ENCODE results near the gene CMTR2. TPM values are rescaled to one million over a fixed set of nuclear protein-coding genes. Genes with fewer than 3 reads are reported as not detected.

CMTR2 gene
- total RNA-seq, 1 donor from 2014 or later = 20.5 TPM

DNA sequence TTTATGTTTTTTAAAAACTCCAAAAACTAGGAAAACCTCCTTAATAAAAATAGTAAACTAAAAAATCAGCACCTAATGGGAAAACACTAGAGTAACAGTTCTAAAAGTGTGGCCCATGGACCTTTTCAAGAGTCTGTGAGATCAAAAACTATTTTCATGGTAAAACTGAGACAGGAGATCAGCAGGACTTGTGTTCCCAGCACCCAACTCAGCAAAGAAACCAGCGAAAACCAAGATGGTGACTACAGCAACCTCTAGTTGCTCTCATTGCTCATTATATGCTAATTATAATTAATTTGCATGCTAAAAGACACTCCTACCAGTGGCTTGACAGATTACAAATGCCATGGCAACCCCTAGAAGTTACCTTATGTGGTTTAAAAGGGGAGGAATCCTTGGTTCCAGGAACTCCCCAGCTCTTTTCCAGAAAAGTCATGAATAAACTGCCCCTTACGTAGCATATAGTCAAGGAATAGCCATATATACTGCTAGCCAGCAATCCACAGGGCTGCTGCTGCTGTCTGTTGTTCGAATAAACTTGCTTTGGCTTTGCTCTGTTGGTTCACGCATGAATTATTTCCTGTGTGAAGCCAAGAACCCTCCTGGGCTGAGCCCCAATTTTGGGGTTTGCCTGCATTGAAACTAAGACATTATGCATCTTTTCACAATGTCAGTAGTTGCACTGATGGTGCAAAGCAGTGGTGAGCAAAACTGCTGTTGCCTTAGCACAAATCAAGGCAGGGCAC is 12.4 kb downstream of the CMTR2 start:
- TF ChIP-seq, protein P1, sequence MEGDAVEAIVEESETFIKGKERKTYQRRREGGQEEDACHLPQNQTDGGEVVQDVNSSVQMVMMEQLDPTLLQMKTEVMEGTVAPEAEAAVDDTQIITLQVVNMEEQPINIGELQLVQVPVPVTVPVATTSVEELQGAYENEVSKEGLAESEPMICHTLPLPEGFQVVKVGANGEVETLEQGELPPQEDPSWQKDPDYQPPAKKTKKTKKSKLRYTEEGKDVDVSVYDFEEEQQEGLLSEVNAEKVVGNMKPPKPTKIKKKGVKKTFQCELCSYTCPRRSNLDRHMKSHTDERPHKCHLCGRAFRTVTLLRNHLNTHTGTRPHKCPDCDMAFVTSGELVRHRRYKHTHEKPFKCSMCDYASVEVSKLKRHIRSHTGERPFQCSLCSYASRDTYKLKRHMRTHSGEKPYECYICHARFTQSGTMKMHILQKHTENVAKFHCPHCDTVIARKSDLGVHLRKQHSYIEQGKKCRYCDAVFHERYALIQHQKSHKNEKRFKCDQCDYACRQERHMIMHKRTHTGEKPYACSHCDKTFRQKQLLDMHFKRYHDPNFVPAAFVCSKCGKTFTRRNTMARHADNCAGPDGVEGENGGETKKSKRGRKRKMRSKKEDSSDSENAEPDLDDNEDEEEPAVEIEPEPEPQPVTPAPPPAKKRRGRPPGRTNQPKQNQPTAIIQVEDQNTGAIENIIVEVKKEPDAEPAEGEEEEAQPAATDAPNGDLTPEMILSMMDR (conservative IDR thresholded peaks at IDR 0.05) = no peak
- no peak overlapping the region for H3K27ac Mint-ChIP-seq (ENCODE audit: unreplicated experiment)
- no peaks in the 10 kb centered on the region for H3K27me3 Mint-ChIP-seq (ENCODE audit: low read depth)
- DNase-seq (ENCODE audit: low read depth, low spot score) = no peak
- no peak overlapping the region for H3K4me3 Mint-ChIP-seq
- H3K9me3 Mint-ChIP-seq = peaks cover 11% of the 10 kb centered on the region
- peaks cover 18% of the 10 kb centered on the region for H3K36me3 Mint-ChIP-seq (ENCODE audit: low read depth)
- no peaks in the 10 kb centered on the region for H3K4me1 Mint-ChIP-seq

DNA sequence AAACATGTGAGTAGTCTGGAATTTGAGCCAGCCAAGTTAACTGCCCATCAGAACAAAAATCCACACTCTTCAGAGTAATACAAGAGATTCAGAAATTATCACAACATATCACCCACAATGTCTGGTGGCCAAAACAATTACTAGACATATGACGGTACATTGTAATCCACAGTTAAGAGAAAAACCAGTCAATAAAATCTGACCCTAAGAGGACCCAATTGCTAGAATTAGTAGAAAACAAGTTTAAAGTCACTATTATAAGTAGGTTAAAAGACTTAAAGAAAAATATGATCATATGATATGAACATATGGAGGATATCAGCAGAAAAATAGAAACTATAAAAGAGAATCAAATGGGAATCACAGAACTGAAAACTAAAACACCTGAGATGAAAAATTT is 15.8 kb downstream of the CMTR2 start:
- H3K27ac Mint-ChIP-seq (ENCODE audit: unreplicated experiment) = no peak overlapping the region
- H3K9me3 Mint-ChIP-seq = peaks cover 11% of the 10 kb centered on the region
- H3K27me3 Mint-ChIP-seq (ENCODE audit: low read depth) = peaks cover 6% of the 10 kb centered on the region
- no peak overlapping the region for H3K4me3 Mint-ChIP-seq
- H3K4me1 Mint-ChIP-seq = no peaks in the 10 kb centered on the region
- TF ChIP-seq, protein P1 (conservative IDR thresholded peaks at IDR 0.05) = no peak
- no peak for DNase-seq (ENCODE audit: low read depth, low spot score)
- peaks cover 20% of the 10 kb centered on the region for H3K36me3 Mint-ChIP-seq (ENCODE audit: low read depth)

DNA sequence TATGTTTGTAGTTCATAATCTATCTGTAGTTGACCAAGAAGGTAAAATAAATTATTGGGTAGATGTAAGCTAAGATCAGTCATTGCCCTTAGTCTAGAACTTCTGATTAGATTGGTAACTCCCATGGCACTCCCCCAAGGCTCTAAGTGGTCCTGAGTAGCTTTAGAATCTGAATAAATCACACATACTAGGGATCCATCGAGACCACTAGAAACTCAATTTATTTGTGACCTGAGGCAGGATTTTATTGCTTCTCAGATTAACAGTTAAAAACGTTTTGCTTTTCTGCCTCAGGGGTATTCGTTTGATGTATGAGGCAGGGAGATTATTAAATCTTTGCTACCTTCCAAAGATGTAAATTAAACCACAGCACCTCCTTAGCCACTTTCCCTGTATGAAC is 24.9 kb downstream of the CMTR2 start:
- H3K4me3 Mint-ChIP-seq = no peak overlapping the region
- H3K4me1 Mint-ChIP-seq = no peaks in the 10 kb centered on the region
- TF ChIP-seq, protein P1 (conservative IDR thresholded peaks at IDR 0.05) = no peak
- H3K27me3 Mint-ChIP-seq (ENCODE audit: low read depth) = peaks cover 31% of the 10 kb centered on the region
- DNase-seq (ENCODE audit: low read depth, low spot score) = no peak
- no peak overlapping the region for H3K27ac Mint-ChIP-seq (ENCODE audit: unreplicated experiment)
- no peaks in the 10 kb centered on the region for H3K9me3 Mint-ChIP-seq
- peaks cover 4% of the 10 kb centered on the region for H3K36me3 Mint-ChIP-seq (ENCODE audit: low read depth)

DNA sequence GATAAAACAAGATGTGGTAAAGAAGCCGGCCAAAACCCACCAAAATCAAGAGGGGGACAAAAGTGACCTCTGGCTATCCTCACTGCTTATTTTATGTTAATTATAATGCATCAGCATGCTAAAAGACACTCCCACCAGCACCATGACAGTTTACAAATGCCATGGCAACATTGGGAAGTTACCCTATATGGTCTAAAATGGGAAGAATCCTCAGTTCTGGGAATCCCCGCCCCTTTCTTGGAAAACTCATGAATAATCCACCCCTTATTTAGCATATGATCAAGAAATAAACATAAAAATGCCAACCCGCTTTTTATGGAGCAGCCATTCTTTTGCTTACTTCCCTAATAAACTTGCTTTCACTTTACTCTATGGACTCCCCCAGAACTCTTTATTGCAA is 25.6 kb downstream of the CMTR2 start:
- no peaks in the 10 kb centered on the region for H3K9me3 Mint-ChIP-seq
- TF ChIP-seq, protein P1 (conservative IDR thresholded peaks at IDR 0.05) = no peak
- peaks cover under 1% of the 10 kb centered on the region for H3K36me3 Mint-ChIP-seq (ENCODE audit: low read depth)
- no peaks in the 10 kb centered on the region for H3K4me1 Mint-ChIP-seq
- no peak overlapping the region for H3K27ac Mint-ChIP-seq (ENCODE audit: unreplicated experiment)
- H3K27me3 Mint-ChIP-seq (ENCODE audit: low read depth) = peaks cover 36% of the 10 kb centered on the region
- no peak overlapping the region for H3K4me3 Mint-ChIP-seq
- no peak for DNase-seq (ENCODE audit: low read depth, low spot score)

DNA sequence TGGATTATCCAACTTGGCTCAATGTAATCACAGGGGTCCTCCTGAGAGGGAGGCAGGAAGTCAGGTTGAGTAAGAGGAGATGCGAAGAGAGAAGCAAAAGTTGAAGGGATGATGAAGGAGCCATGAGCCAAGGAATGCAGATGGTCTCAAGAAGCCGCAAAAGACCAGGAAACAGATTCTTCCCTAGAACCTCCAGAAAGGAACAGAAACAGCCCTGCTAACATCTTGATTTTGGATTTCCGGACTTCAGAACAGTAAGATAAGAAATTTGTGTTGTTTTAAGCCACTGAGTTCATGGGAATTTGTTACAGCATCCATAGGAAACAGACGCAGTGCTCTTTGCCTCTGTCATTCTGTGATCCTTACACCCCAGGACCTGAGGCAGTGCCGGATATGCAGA is 26.8 kb downstream of the CMTR2 start:
- DNase-seq (ENCODE audit: low read depth, low spot score) = no peak
- H3K4me3 Mint-ChIP-seq = no peak overlapping the region
- no peaks in the 10 kb centered on the region for H3K36me3 Mint-ChIP-seq (ENCODE audit: low read depth)
- TF ChIP-seq, protein P1 (conservative IDR thresholded peaks at IDR 0.05) = no peak
- no peaks in the 10 kb centered on the region for H3K4me1 Mint-ChIP-seq
- no peak overlapping the region for H3K27ac Mint-ChIP-seq (ENCODE audit: unreplicated experiment)
- H3K9me3 Mint-ChIP-seq = no peaks in the 10 kb centered on the region
- peaks cover 39% of the 10 kb centered on the region for H3K27me3 Mint-ChIP-seq (ENCODE audit: low read depth)

All from neural crest cell (in vitro differentiated cells).